GM06990 (cell line): ENCODE data around the gene OR10H5.

Experiments used
- DNase-seq: peaks from one replicate; pipeline ENCODE4 v3.0.0-alpha.2; 2011; ENCODE audit not compliant: insufficient read length; ENCODE audit errors: extremely low read depth
- H3K27me3 ChIP-seq: replicated peaks from 2 replicates; pipeline ENCODE4 v1.6.0; 2011; ENCODE audit warnings: low read length; ENCODE audit not compliant: control insufficient read depth, insufficient read depth
- H3K36me3 ChIP-seq: 2 replicates; pipeline ENCODE4 v1.5.1; 2011; ENCODE audit warnings: low read length; ENCODE audit not compliant: control insufficient read depth, insufficient read depth
- H3K4me3 ChIP-seq: replicated peaks from 2 replicates; pipeline ENCODE4 v1.5.1; 2011; ENCODE audit warnings: low read depth, mild to moderate bottlenecking, control low read depth, low read length
- CTCF ChIP-seq: IDR thresholded peaks from 2 replicates; pipeline ENCODE4 v1.5.1; 2011; ENCODE audit warnings: low read length, control low read depth, mild to moderate bottlenecking, inconsistent platforms; ENCODE audit not compliant: insufficient read depth, poor library complexity, severe bottlenecking

The OR10H5 gene

DNA sequence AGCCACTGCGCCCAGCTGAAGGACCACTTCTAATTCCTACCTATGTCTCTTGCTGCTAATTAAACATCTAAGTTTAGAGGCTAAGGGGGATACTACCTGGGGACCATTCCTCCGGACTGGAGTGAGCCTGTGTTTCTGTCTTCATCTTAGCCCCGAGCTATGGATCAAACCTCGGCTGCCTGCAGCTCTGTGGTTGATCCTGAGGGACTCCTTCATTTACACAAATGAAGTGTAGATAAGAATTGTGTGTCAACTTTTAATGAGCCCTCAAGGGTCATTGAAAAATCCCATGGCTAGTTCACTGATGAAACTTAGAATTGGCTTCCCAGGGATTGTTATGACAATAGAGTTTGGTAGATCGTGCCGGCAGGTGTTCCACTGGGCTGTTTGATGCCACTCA, 59.5 kb downstream of the OR10H5 start:
- DNase-seq: no peak
- Histone ChIP-seq H3K27me3 (no peaks in the 10 kb centered on the region; the same call in 1 of the 2 replicates), H3K4me3 (no peak overlapping the region), H3K36me3 (no peaks in the 10 kb centered on the region)
- no peak for TF ChIP-seq CTCF

GRCh38 chr19:15850385-15850784, 62.9 kb downstream of the OR10H5 start:
- H3K36me3 ChIP-seq: no peaks in the 10 kb centered on the region
- no peak for DNase-seq
- TF ChIP-seq CTCF: no peak
- H3K4me3 ChIP-seq: no peak overlapping the region
- no peaks in the 10 kb centered on the region; the same call in 1 of the 2 replicates for H3K27me3 ChIP-seq
